Endometrial microvascular endothelial cells (primary cell): Measurements from ENCODE around the gene PCDHGA1. TPM values are rescaled to one million over a fixed set of nuclear protein-coding genes. Genes with fewer than 3 reads are reported as not detected.

Source experiments
- in situ Hi-C: cut with HindIII; loops from 2 replicates; pipeline ENCODE4 v1.10.0; 2017; ENCODE audit warnings: low sequenced_read_pairs, low pct_unique_long_range_greater_than_20kb; ENCODE audit errors: inconsistent ontology term
- total RNA-seq: library from RNA; depleted of rRNA; stranded (reverse); fragments of >200 nt; gene quantifications from one replicate; pipeline ENCODE4 v1.2.3, GENCODE V29; 2015; ENCODE audit errors: inconsistent ontology term

PCDHGA1 gene
- total RNA-seq, 1 donor from 2014 or later: 0.09 TPM

DNA sequence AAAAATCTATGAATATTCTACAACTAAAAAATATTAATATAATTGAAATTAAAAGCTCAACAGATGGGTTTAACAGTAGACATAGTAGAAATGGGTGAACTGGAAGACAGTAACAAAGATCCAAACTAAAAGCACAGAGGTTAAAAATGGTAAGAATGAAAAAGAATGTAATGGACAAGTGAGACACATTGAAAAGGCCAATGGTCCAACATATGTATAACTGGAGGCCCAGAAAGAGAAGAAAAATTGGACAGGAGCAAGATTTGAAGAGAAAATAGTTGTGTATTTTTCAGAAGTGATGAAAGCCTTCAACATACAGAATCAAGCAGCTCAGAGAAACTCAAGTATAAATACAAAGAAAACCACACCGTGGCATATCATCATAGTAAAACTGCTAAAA lies 217.2 kb downstream of the PCDHGA1 start:
- in situ Hi-C loops: no loop called here

DNA sequence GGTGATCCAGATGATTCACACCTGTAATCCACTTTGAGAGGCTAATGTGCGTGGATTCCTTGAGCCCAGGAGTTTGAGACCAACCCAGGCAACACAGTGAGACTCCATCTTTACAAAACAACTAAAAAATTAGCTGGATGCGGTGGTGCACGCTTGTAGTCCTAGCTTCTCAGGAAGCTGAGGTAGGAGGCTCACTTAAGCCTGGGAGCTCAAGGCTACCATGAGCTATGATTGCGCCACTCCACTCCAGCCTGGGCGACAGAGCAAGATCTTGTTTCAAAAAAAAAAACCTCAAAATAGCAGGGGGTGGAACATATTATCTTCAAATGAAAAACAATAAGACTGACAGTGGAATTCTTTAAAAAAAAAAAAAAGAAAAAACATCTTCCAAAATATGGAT lies 217.6 kb downstream of the PCDHGA1 start:
- in situ Hi-C loops: no loop called here

DNA sequence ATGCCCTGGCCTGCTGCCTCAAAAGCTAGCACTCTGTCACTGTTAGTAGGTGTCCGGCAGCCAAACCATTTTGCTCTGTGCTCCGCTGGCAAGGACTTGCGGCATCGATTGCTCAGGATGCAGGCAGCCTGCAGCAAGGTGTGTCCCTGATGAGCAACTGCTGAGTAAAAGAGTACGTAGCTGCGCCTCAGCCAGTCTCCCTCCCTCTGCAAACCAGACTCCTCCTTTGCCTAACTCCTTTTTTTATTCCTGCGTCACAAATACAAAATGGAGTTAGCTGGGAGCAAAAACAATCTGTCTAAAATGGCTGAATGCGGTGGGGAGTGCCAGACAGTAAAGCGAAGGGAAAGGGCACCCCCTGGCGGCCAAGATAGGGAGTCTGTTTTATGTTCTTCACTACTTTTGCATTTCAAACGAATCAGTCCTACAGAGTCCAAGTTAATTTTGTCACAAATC lies 227.4 kb downstream of the PCDHGA1 start:
- in situ Hi-C loops: no loop called here

DNA sequence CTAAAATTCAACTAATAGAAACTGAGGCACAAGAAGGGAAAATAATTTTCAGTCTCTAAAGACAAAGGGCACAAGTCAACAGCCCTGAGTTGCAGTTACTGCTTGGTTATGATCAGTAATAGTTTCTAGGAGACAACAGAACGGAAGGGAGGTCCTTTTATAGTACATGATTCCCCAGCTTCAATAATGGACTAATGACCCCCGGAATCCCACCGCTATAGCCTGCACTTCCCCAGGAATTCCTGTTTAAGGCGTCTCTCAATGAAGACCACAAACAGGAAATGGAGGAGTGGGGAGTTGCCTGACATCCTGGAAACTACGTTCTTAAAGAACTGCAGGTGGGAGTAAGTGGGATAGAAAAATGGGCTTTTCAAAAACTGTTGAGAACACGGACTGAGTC lies 227.8 kb downstream of the PCDHGA1 start:
- in situ Hi-C loops: no loop called here

DNA sequence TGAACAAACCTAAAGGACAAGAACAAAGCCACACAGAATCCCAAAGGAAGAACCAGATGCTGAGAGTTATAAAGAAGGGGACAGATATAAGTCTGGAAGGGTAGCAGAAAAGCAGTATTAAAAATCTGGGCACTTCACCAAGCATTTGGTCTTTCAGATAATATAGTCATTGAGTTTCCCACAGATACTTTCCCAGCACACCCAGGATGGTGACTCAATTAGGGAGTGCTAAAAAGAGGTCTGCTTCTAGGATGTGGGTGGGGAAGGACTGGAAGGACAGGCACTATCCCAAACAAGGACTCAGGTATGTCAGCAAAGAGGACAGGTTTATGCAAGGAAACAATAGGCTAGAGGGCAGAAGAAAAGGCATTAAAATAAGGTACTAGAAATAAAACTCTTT lies 229.1 kb downstream of the PCDHGA1 start:
- in situ Hi-C loops: no loop called here

DNA sequence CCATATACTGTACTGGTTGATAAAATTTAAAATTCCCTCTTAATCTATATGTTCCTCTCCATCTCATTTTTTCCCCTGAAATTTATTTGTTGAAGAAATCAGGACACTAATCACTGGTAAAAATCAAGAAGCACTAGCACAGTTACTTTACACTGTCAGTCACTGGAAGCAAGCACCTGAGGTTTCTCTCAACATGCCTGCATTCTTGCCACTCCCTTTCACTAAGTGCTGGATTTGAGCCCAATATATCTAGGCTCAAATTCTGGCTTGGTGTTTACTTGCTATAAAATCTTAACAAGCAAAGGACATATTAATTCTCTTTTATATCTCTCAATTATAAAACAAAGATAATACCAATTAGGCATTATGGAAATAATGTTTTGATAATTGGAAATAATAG lies 229.8 kb downstream of the PCDHGA1 start:
- in situ Hi-C loops: no loop called here

DNA sequence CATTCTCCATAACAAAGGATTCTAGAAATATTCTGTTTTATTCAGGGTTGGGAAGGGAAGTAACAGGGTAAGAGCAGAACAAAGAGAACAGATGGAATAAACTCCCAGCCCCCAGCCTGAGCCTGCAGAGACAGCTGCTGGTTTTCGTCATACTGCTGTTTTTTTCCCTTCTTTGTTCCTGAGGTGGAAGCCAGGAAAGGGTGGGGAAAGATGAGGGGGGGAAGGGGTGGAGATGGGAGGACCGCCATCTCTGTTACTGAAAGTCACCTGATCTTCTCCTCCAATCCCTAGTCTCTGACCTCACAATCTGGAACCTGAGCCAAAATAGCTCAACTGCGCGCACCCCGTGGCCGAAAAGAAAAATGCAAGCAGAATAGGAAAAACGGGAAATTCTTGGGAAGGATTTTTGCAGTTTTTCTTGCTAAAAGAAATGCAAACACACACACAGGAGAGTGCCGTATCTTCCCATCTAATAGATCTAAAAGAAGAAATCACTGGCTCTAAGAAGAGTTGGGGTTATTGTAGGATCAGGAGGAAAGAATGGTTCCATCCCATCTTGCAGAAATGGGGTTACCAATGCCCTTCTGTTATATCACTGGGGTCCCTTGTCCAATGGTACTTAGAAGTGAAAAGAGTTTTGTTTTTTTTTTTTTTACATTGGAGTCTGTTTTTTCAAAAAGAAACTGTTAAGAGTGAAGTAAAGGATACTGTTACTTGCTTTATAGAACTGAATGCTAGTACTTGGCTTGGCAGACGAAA lies 230.6 kb downstream of the PCDHGA1 start:
- in situ Hi-C loops: no loop called here

Other genes starting within 250 kb of the PCDHGA1 start
- gene PCDHB2, start 235.9 kb upstream of the PCDHGA1 start, total RNA-seq: 0.28 TPM
- 0.19 TPM for gene PCDHB3, start 230.0 kb upstream of the PCDHGA1 start, total RNA-seq
- 0.09 TPM for gene PCDHB4, start 208.7 kb upstream of the PCDHGA1 start, total RNA-seq
- 1.4 TPM for gene PCDHB5, start 195.3 kb upstream of the PCDHGA1 start, total RNA-seq
- gene PCDHB6, start 180.5 kb upstream of the PCDHGA1 start, total RNA-seq: 0.28 TPM
- gene PCDHB7, start 157.9 kb upstream of the PCDHGA1 start, total RNA-seq: 1.2 TPM
- not detected for gene PCDHB8, start 152.7 kb upstream of the PCDHGA1 start, total RNA-seq
- 0.28 TPM for gene PCDHB16, start 148.1 kb upstream of the PCDHGA1 start, total RNA-seq
- not detected for gene PCDHB9, start 143.4 kb upstream of the PCDHGA1 start, total RNA-seq
- gene PCDHB10, start 138.2 kb upstream of the PCDHGA1 start, total RNA-seq: 0.19 TPM
- 0.19 TPM for gene PCDHB11, start 130.9 kb upstream of the PCDHGA1 start, total RNA-seq
- not detected for gene PCDHB12, start 121.8 kb upstream of the PCDHGA1 start, total RNA-seq
- gene PCDHB13, start 116.6 kb upstream of the PCDHGA1 start, total RNA-seq: 0.65 TPM
- gene PCDHB14, start 107.2 kb upstream of the PCDHGA1 start, total RNA-seq: 0.37 TPM
- not detected for gene PCDHB15, start 85.1 kb upstream of the PCDHGA1 start, total RNA-seq
- 0.09 TPM for gene SLC25A2, start 26.5 kb upstream of the PCDHGA1 start, total RNA-seq
- 45.0 TPM for gene TAF7, start 9.7 kb upstream of the PCDHGA1 start, total RNA-seq
- 0.84 TPM for gene PCDHGA2, start 8.2 kb downstream of the PCDHGA1 start, total RNA-seq
- 1.3 TPM for gene PCDHGA3, start 13.3 kb downstream of the PCDHGA1 start, total RNA-seq
- 0.74 TPM for gene PCDHGB1, start 19.6 kb downstream of the PCDHGA1 start, total RNA-seq
- gene PCDHGA4, start 24.5 kb downstream of the PCDHGA1 start, total RNA-seq: 3.2 TPM
- gene PCDHGB2, start 29.5 kb downstream of the PCDHGA1 start, total RNA-seq: 2.0 TPM
- gene PCDHGA5, start 33.6 kb downstream of the PCDHGA1 start, total RNA-seq: 0.46 TPM
- gene PCDHGB3, start 39.7 kb downstream of the PCDHGA1 start, total RNA-seq: 0.65 TPM
- gene PCDHGA6, start 43.4 kb downstream of the PCDHGA1 start, total RNA-seq: 1.2 TPM
- gene PCDHGA7, start 52.2 kb downstream of the PCDHGA1 start, total RNA-seq: 1.0 TPM
- gene PCDHGB4, start 57.2 kb downstream of the PCDHGA1 start, total RNA-seq: 2.4 TPM
- gene PCDHGA8, start 62.1 kb downstream of the PCDHGA1 start, total RNA-seq: under 0.01 TPM
- gene PCDHGB5, start 67.4 kb downstream of the PCDHGA1 start, total RNA-seq: 3.7 TPM
- 0.19 TPM for gene PCDHGA9, start 72.3 kb downstream of the PCDHGA1 start, total RNA-seq
- gene PCDHGB6, start 77.5 kb downstream of the PCDHGA1 start, total RNA-seq: 1.0 TPM
- 1.1 TPM for gene PCDHGA10, start 82.5 kb downstream of the PCDHGA1 start, total RNA-seq
- gene PCDHGB7, start 87.2 kb downstream of the PCDHGA1 start, total RNA-seq: 1.2 TPM
- 4.5 TPM for gene PCDHGA11, start 90.5 kb downstream of the PCDHGA1 start, total RNA-seq
- gene PCDHGA12, start 100.0 kb downstream of the PCDHGA1 start, total RNA-seq: 0.74 TPM
- 8.1 TPM for gene PCDHGC3, start 145.5 kb downstream of the PCDHGA1 start, total RNA-seq
- not detected for gene PCDHGC4, start 154.5 kb downstream of the PCDHGA1 start, total RNA-seq
- not detected for gene PCDHGC5, start 158.6 kb downstream of the PCDHGA1 start, total RNA-seq